Daoy (cell line): ENCODE data around the gene SEC14L3. TPM values are rescaled to one million over a fixed set of nuclear protein-coding genes. Genes with fewer than 3 reads are reported as not detected.
"Not testable (repeated sequence)": the region's sequence is repeated elsewhere in the genome, so short reads cannot be mapped to it uniquely, and the experiment has no call there.

Experiments used
- DNase-seq: peaks from one replicate; pipeline ENCODE4 v3.0.0-alpha.2; 2015; ENCODE audit warnings: low read depth
- total RNA-seq: library from RNA; depleted of rRNA; stranded (reverse); fragments of >200 nt; shearing (Covaris generic); gene quantifications from 2 replicates; pipeline ENCODE4 v1.2.3, GENCODE V29; 2014

The SEC14L3 gene
- total RNA-seq, 1 experiment from 2014 or later: not detected

DNA sequence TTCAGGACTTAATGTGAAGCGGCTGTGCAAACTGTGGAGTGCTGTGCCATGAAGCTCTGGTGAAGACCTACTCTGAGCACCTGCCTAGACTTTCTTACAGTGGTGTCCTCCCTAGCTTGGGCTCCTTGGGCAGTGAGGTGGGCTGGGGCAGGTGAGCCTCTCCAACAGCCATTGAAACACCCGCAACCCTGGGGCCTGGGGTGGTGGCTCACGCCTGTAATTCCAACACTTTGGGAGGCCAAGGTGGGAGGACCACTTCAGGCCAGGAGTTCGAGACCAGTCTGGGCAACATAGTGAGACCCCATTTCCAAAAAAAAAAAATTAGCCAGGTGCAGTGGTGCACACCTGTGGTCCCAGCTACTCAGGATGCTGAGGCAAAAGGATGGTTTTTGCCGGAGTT, 14.3 kb upstream of the SEC14L3 start:
- DNase-seq: no peak

GRCh38 chr22:30485362-30485988, 13.7 kb upstream of the SEC14L3 start:
- DNase-seq: peak; percentile 66

DNA sequence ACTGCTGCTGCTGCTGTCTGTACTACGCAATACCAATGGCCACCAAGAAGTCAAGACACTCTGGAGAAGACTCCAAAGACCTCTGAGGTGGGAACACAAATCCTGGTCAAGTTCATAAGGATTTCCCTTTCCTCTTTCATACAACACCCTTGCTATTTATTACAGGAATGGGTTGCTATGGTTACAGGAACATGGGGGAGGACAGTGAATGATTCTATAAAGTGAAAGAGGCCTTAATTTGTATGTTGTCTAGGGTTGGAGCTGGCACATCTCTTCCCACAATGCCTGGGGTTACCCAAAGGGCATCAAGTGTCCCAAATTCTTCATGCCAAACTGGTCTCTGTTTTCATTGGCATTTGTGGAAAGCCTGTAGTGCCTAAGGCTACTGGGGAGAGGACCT, 11.4 kb upstream of the SEC14L3 start:
- no peak for DNase-seq

DNA sequence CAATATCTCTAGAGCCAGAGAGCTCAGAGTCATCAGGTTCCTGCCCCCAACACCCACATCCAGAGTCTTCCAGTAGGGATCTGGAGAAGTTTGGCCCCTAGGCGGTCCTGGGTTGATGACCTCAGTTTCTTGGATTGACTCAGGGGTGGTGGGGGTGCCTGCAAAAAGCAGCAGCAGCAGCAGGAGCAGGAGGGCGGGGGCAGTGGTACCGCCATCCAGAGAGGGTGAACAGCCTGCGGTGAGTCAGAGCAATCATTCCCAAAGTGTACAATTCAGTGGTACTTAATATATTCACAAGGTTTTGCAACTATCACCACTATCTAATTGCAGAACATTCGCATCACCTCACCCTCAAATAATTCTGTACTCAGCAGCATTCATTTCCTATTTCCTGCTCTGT, 9.9 kb upstream of the SEC14L3 start:
- peak; percentile 69 for DNase-seq

DNA sequence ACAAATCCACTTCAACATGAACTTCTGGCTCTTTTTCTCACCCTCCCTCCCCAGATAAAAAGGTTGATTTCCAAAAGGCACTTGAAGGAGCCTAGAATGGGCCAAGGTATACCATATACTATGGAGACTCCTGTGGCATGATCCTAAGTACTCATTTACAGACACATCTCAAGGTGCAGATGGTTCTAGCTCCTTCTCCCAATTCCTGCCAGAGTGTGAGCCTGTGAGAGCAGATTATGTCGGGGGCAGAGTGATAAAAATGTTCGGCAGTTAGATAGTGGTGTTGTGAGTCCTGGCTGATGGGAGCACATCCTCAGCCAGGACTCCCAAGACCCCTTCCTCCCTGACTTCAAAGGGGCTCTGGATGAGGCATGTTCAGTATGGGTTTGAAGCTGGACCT, 8.2 kb upstream of the SEC14L3 start:
- DNase-seq: no peak

DNA sequence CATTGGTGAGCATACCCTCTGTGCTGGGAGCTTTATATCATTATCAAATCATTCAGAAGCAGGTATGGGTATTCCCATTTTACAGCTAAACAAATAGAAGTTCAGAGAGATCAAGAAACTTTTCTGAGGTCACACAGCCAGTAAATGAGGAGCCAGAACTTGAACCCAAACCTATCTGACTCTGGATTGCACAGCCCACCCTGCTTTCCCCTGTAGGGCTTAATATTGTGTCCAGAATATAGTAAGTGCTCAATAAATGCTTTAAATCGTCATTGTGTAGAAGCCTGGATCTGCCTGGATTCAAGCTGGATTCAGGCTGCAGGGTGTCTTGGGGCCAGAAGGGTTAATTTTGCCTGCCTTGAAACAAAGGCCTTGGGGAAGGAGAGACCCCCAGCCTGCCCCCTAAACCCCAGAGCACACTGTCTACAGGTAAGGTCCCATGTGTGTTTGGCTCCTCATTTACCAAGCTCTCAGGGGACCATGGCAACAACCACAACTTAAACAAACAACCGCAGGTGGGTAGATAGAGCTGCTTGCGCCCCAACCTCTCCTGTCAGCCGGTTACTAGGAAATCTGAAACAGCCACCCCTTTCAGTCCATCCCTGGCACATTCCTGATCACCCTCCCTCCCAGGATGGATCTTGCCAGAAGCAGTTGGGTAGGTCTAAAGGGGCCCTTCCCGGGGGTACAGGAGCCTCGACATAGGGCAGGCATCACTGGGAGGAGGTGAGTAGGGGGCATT, 3.0 kb upstream of the SEC14L3 start:
- DNase-seq: no peak

- no peak for DNase-seq
Measured at GRCh38 chr22:30474121-30474520, 2.3 kb upstream of the SEC14L3 start.

GRCh38 chr22:30472994-30473720, 1.3 kb upstream of the SEC14L3 start:
- no peak for DNase-seq

DNA sequence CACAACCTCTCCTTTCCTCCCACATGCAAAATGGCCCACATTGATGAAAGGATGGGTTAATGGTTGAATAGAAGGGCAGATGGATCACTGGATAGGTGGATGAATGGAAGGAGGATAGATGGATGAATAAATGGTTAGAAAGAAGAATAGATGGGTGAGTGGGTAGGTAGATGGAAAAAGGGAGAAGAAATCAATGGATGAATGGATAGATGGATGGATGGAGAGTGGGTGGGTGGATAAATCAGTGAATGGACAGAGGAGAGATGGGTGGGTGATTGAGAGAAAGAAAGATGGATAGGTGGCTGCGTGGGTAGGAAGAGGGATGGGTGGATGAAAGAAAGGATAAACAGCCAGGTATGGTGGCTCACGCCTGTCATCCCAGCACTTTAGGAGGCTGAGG, 1.2 kb downstream of the SEC14L3 start:
- no peak for DNase-seq

DNA sequence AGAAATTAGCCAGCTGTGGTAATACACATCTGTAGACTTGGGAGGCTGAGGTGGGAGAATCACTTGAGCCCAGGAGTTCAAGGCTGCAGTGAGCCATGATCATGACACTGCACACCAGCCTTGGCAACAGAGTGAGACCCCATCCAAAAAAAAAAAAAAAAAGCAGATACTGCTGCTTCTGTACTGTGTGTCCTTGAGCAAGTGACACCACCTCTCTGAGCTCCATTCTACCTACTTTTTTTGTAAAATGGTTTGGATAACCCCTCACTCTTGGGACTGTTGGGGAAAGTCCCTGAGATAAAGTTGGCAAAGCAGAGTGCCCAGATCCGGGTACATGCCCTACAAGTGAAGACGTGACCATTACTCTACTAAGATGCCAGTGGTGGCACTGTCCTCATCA, 2.7 kb downstream of the SEC14L3 start:
- DNase-seq: no peak

DNA sequence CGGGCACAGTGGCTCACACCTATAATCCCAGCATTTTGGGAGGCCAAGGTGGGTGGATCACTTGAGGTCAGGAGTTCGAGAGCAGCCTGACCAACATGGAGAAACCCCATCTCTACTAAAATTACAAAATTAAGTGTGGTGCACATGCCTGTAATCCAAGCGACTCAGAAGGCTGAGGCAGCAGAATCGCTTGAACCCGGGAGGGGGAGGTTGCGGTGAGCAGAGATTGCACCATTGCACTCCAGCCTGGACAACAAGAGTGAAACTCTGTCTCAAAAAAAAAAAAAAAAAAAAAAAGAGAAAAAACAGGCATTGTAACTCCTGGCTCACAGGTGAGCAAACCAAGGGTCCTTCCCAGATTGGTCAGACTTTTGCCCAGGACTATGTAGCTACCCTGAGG, 11.3 kb downstream of the SEC14L3 start:
- DNase-seq: not testable (repeated sequence)

DNA sequence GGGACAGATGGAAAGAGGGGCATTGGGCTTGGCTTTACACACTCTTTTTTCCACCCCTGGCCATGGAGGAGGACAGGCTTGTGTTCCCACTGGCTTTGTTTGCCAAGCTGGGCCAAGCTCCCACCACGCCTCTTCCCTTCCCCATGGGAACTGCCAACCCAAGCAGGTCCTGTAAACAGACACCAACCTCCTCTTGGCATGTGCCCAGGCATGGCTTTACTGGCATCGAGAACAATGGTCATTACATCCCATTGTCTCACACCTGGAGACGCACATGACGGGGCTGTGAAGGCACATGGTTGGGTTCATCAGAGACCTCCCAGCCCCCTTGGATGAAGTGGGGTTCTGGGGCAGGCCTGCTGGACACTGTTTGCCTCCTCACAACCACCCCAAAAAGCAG, 11.7 kb downstream of the SEC14L3 start:
- no peak for DNase-seq

GRCh38 chr22:30459181-30460052, 12.4 kb downstream of the SEC14L3 start:
- peak; percentile 58 for DNase-seq

GRCh38 chr22:30457981-30458380, 13.8 kb downstream of the SEC14L3 start:
- peak; percentile 70 for DNase-seq

DNA sequence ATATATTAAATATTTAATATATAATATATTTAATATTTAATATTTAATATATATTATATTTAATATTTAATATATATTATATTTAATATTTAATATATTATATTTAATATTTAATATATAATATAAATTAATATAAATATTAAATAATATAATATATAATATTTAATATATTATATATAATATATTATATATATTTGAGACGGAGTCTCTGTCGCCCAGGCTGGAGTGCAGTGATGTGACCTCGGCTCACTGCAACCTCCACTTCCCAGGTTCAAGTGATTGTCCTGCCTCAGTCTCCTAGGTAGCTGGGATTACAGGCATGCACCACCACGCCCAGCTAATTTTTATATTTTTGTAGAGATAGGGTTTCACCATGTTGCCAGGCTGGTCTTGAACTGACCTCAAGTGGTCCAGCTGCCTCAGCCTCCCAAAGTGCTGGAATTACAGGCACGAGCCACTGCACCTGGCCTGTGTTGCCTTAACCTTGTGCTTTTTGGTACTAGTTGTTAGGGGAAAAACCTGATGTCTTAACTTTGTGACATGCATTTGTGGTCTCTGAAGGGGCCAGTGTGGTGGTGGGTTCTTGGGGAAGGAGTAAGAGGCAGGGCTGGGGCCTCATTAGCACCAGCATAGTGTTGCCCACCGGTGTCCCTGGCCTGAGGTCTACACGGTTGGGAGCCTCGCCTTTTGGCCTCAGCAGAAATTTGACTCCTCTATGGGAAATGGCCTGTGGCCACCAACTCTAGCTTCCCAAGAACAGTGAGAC, 16.6 kb downstream of the SEC14L3 start:
- no peak for DNase-seq

DNA sequence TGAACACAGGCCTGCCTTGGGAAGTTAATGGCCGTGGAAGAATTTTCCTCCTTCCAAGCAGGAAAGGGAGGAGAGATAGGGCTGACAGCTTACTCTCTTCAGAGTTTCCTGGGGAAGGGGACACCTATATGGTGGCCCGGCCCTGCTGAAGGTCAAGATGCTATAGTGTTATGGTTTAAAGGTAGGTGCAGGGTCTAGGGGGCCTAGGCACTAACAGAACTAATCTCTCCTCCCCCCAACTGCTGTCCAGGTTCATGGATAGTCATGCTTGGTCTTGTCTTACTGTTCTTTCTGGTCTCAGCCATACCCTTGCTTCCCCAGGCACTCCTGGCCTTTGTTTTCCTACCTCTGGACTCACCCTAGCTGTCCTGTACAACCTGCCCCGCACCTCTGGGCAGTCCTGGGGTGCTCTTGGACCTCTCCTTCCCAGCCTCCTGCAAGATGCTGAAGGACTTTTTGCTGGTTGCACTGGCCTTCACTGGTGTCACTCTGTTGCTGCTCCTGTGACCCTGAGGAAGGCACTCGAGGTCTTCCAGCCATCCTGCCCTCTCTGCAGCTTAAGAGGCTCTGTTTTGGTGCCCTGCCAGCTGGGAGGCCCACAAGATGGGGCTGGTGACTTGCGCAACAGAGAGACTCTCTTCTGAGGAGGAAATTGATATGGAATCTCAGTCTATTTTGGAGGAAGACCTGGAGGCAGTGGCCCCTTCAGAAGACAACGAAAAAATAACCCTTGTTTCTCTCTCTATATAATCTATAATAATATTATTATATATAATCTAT, 17.9 kb downstream of the SEC14L3 start:
- peak; percentile 26 for DNase-seq

DNA sequence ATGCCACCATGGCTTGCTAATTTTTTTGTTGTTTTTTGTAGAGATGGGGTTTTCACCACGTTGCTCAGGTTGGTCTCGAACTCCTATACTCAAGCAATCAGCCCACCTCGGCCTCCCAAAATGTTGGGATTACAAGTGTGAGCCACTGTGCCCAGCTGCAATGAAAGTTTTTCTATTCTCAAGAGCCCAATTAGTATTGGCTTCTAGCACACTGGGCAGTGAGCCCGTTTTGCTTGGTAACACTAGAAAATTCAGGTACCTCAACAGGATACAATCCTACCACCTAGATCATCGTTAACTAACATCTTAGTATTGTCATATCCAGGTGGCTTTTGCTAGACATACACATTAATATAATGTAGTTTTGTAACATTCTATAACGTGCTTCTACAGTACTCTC, 19.0 kb downstream of the SEC14L3 start:
- DNase-seq: no peak

DNA sequence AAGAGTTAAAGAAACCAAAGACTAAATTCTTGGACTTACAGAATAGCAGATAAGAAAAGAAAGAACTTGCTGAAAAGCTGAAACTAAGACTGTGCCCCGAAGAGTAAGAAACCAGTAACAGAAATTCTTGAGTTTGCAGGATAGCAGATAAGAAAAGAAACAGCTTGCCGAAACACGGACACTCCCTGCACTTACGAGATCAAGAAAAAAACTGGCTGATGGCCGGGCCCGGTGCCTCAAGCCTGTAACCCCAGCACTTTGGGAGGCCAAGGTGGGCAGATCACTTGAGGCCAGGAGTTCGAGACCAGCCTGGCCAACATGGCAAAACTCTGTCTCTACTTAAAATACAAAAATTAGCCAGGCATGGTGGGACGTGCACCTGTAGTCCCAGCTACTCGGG, 20.3 kb downstream of the SEC14L3 start:
- DNase-seq: not testable (repeated sequence)

DNA sequence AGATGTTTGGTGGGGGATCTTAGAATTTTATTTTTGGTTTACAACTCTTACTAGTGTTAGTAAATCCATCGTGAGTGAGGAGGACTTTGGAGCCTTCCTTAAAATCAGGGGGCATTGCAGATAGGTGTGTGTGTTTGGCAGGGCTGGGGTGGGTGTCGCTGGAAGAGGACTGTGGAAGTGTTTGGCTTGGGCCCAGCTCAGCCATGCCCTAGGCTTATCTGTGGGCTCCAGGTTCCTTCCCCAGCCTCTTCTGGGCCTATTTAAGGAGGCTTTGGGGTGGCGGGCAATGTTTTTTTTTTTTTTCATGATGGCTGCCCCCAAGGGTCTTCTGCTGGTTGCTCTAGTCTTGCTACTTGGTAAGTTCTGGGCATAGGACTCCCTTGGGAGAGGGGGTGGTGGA, 24.2 kb downstream of the SEC14L3 start:
- no peak for DNase-seq

DNA sequence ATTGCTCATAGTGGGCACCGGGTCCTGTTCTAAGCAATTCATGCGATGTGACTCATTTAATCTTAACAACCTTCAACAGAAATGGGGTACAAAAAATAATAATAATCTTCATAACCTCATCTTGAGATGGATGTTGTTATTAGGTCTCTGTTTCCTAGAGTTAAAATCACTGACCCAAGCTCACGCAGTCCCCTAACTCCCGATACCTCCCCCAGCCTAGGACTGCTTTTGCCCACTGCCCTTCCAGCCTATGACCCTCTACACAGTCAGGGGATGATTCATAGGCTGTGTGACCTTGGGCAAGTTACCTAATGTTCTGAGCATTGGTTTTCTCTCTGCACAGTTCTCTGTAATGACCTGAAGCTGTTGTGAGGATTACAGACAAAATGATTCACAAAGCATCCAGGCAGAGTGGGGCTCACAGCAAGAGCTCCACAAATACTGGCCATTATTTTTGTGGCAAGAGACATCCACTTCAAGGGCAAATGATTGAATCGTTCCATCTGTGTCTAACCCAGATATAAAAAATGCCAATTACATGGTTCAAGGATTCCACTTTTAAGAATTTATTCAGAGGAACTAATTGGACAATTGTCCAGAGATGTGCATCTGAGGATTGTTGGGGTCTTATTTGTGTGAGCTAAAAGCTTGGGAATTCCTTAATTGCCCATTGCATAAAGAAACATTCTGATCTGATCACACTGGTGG, 26.2 kb downstream of the SEC14L3 start:
- peak; percentile 25 for DNase-seq
